NCI-H2196 (cell line): ENCODE results near the gene NCL.
"Not testable (repeated sequence)": the region's sequence is repeated elsewhere in the genome, so short reads cannot be mapped to it uniquely, and the experiment has no call there.

Source experiments
- DNase-seq: peaks from one replicate; lab custom pipeline; 2025; ENCODE audit not compliant: unreplicated experiment; lab: John Stamatoyannopoulos, UW

NCL gene

GRCh38 chr2:231431606-231432005, 32.7 kb downstream of the NCL start:
- DNase-seq, result no peak

DNA sequence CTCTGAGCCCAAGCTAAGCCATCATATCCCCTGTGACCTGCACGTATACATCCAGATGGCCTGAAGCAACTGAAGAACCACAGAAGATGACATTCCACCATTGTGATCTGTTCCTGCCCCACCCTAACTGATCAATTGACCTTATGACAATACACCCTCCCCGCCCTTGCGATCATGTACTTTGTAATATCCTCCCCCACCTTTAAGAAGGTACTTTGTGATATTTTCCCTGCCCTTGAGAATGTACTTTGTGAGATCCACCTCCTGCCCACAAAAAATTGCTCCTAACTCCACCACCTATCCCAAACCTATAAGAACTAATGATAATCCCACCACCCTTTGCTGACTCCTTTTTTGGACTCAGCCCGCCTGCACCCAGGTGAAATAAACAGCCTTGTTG, 33.8 kb downstream of the NCL start:
- DNase-seq, result not testable (repeated sequence)

GRCh38 chr2:231429901-231430300, 34.4 kb downstream of the NCL start:
- no peak for DNase-seq

DNA sequence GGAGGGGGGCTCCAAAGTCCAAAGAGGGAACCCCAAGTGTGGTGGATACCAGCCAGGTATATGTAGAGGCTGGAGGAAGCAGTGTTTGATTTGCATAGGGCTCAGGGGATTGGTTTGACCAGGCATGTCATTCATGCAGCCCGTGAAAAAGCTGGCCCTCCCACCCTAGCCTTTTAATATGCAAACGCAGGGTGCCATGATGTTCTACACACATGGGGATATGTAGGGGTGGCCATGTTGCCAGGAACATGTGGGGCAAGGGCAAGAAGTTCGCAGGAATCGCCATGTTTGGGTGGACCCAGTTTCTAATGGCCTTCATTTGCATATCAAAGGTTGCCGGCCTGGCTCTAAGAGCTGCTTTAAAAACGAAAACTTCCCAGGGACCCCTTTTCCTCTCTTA, 35.1 kb downstream of the NCL start:
- no peak for DNase-seq

DNA sequence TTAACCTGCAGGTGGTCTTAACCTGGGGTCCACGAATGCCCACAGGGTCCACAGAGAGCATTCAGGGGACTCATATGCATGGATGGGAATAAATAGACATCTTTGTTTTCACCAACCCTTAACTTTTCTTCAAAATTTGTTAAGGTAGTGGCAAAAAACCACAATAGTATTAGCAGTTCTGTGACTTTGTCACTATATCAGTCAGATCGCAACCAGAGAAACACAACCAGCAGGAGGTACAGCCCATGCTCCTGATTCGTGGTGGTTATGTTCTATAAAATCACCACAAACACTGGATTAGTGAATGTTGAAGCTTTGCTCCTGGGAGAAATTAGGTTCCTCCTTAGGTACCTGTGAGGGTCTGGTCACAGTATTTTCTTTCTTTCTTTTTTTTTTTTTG, 37.2 kb downstream of the NCL start:
- no peak for DNase-seq

GRCh38 chr2:231425811-231426703, 38.2 kb downstream of the NCL start:
- DNase-seq, result no peak

DNA sequence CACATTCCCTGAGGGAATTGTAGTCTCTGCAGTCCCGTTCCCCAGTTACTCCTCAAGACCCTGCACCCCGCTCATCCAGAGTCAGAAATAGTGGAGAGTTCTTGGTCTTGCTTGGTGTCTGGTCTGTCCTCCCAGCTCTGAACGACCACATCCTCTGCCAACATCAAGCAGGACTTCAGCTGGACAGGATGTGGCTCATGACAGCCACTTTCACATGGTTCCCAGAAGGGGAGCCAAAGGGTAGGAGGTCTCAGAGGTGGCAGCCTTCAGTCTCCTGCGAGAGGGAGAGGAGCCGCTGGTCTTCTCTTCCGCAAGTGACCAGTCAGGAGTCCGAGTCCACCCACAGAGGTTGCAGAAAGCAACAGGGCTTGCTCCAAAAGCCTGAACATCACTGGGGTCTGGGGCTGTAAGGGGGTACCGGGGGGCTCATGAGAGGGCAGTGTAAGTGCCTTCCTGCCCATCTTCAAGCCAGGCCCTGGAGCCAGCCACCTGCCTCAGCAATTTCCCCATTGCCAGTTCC, 38.9 kb downstream of the NCL start:
- DNase-seq, result no peak

DNA sequence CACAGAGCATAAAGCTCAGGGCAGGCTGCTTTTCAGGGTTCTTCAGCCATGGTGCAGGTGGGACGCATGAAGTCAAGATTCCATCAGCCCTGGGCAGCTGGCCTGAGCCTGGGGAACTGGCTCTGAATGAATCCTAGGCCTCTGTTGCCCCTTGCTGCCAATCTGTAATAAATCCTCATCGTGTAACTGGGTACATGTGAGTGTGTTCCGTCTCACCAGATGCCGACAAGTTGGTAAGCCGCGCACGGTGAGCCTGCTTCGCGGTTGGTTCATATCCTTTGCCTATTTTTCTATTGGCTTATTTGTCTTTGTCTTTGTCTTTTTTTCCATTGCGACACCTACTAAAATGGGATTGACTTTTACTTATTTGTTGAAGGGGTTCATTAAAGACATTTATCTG, 41.1 kb downstream of the NCL start:
- no peak for DNase-seq

DNA sequence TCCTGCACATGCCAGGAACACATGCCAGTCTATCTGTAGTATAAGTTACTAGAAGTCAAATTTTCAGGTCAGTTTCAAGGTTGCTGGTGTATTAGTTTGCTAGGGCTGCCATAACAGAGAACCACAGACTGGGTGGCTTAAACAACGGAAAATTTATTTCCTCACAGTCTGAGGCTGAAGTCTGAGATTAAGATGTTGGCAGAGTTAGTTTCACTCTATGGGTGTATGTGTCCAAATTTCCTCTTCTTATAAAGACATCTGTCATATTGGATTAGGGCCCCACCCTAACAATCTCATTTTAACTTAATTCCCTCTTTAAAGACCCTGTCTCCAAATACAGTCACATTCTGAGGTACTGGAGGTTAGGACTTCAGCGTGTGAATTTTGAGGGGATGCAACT, 42.2 kb downstream of the NCL start:
- DNase-seq, result no peak

DNA sequence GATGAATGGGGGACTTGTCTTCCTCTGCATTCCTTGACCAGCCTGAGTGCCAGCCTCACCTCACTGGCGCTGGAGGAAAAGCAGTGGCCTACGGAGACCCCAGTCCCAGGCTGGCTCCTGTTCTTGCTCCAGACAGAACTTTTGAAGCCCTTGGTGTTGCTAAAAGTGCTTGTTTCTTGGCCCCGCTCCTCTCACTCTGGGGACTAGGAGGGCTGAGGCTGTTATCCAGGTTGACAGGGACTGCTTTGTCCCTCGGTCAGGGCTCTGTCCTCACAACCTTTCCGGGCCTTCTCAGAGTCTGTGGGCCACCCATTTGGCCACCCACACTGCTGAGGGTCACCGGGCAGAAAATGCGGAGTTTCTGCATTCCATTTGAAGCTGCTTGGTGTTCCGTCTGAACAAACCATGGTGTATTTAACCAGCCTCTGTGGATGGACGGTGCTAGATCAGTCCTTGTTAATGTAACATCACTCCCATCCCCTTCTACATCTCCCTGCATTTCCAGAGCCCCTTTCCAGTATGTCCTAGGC, 43.2 kb downstream of the NCL start:
- DNase-seq, result no peak

DNA sequence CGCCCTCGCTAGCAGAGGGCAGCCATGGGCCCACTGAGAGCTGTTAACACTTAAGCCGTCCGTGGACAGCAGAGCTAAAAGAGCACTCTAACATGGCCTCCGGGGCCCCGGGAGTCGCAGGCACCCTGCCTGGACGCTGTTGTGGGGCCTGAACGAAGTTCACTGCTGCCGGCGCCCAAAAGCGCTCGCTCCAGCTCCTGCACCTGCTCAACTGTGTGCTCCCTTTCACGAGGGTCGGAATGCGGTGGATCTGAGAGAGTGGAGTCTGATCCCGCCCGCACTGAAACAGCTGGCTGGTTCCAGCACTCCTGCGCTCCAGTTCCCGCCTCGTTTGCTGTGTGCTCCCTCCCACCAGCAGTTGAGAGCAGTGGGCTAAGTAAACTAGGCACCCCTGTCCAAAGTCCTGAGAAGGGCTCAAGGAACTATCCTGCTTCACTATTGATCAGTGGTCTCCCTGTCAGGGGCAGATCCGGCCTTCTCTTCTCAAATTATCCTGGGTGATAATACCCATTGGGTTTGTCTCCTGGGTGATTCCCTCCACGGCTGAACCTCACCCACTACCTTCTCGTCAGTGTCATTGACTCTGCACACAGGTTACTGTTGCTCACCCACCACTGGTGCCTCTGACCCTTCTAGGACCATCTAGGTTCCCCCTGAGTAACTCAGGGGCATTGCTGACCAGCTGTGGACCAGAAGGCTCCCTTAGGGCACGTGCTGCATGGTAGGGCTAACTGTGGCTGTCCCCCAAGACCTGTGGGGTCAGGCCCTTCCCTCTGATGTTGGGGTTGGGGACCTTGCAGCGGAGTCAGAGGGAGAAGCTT, 45.3 kb downstream of the NCL start:
- DNase-seq, result no peak

DNA sequence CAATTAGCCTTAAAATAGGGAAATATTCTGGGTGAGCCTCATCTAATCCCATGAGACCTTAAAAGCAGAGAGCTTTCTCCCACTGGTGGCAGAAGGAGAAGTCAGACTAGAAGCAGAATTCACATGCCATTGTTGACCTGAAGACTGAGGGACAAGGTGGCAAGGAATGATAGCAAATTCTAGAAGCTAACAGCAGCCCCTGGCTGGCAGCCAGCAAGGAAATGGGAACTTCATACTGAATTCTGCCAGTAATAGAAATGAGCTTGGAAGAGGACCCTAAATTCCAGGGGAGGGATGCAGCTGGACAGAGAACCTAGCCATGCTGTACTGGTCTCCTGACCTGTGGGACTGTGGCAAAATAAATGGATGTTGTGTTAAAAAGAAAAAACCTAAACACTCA, 49.3 kb downstream of the NCL start:
- DNase-seq, result no peak

GRCh38 chr2:231413921-231414476, 50.3 kb downstream of the NCL start:
- no peak for DNase-seq

DNA sequence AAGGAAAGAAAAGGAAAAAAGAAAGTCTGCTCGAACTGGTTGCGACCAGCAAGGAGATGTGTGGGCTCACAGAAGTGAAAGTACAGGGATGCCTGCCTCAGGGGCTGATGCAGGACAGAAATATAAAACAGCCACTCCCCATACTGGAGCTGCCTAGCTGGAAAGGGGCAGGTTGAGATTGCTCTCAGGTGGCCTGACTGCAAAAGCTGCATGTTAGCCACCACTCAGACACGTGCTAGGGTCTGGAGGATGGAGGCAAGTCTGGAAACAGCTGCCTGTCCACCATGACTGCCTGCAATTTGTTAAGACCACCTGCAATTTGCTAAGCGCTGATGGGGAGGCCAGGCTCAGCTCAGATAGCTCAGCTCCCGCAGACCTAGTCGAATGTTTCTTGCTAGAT, 50.8 kb downstream of the NCL start:
- DNase-seq, result no peak

- no peak for DNase-seq
These were observed 51.7 kb downstream of the NCL start for GRCh38 chr2:231412618-231412963.

- peak; percentile 78 for DNase-seq
These were observed 52.3 kb downstream of the NCL start for GRCh38 chr2:231411831-231412617.

- DNase-seq, result no peak
These were observed 53.0 kb downstream of the NCL start for GRCh38 chr2:231411237-231411636.

DNA sequence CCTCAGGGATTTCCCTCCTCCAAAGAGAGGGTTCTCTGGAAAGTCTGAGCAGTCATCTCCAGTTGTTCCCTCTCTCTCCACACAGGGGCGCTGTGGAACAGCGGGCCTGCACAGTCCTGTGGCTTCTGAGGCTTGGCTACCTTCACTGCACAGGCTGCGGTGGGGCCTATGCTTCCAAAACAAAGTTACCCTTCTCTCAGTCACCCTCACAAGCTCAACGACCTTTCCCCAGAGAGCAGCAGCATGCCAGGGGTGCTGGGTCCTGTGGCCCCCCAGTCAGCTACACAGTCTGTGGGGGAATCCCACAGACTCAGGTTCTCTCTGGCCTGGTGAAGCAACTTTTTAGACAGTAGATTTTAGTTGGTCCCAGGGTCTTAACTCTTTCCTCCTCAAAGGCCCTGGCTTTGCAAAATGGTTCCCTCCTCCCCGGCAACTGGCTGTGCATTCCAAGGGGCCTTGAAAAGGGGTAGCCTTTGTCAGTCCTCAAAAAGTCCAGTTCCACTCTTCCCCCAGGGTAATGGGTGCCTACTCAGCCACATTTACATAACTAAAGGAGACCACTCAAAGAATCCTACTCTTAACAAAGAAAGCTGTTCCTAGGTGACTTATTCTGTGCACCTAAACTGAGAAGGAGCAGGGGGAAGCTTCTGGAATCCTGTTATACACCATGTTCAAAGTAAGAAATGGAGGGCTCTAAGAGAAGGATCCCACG, 53.8 kb downstream of the NCL start:
- DNase-seq, result peak; percentile 18

GRCh38 chr2:231409776-231410175, 54.5 kb downstream of the NCL start:
- DNase-seq, result no peak

GRCh38 chr2:231408304-231408703, 56.0 kb downstream of the NCL start:
- DNase-seq, result not testable (repeated sequence)
